H1 (cell line): ENCODE measurements around the gene COL4A2. TPM values are rescaled to one million over a fixed set of nuclear protein-coding genes. Genes with fewer than 3 reads are reported as not detected.

ENCODE experiments used
- BACH1 ChIP-seq: IDR thresholded peaks from 2 replicates; pipeline ENCODE4 v1.6.1; 2012; ENCODE audit warnings: low read length, improper control_type of control experiment
- CHD1 ChIP-seq: IDR thresholded peaks from 2 replicates; pipeline ENCODE4 v1.6.1; 2012; ENCODE audit warnings: low read depth, low read length, improper control_type of control experiment
- CHD2 ChIP-seq: IDR thresholded peaks from 2 replicates; pipeline ENCODE4 v1.6.1; 2012; ENCODE audit warnings: low read length, improper control_type of control experiment
- HDAC2 ChIP-seq, 2 experiments: fragments of 300-600 bp in 1 of 2; sonication (generic) in 1 of 2; IDR thresholded peaks; 2 replicates each; pipeline ENCODE4 v1.6.1; 2011 to 2012; ENCODE audit warnings: low read depth in 2 of 2, low read length in 2 of 2, mild to moderate bottlenecking in 2 of 2, moderate library complexity in 2 of 2, borderline replicate concordance in 1 of 2, inconsistent platforms in 1 of 2
- KDM5A ChIP-seq: fragments of 200-600 bp; IDR thresholded peaks from 2 replicates; pipeline ENCODE4 v1.7.1; 2012; ENCODE audit warnings: mild to moderate bottlenecking, low read length, inconsistent platforms, mixed read lengths
- SIX5 ChIP-seq: IDR thresholded peaks from 2 replicates; pipeline ENCODE4 v1.6.1; 2011; ENCODE audit warnings: mild to moderate bottlenecking, low read depth, low read length
- USF2 ChIP-seq: IDR thresholded peaks from 2 replicates; pipeline ENCODE4 v1.6.1; 2011; ENCODE audit warnings: low read length, improper control_type of control experiment
- polyA plus RNA-seq, 7 experiments: library from polyadenylated mRNA; depleted of rRNA in 3 of 7; stranded (reverse) in 5 of 7; unstranded in 2 of 7; fragments of >200 nt in 5 of 7; fragments of 200-250 nt in 2 of 7; gene quantifications; 1 replicate in 5 of 7; 2 replicates in 1 of 7; 4 replicates in 1 of 7; pipeline versions ENCODE4 v1.2.1 to v1.2.3, GENCODE V29; 2011 to 2013; ENCODE audit warnings: missing spikeins in 2 of 7, mixed read lengths in 2 of 7
- total RNA-seq: library from RNA; stranded (reverse); fragmentation: NEBNext Ultra II Directional; extraction: Animal tissue kit (Norgen Biotek cat#: 25700); gene quantifications from 2 replicates; pipeline ENCODE4 v1.2.1, GENCODE V29; 2021

COL4A2 gene
- total and polyA plus RNA-seq, 2 of the 8 experiments (the other 6 are each of a cell fraction or from before 2014, with no cell fraction given): 80.4 to 87.3 TPM

- TF ChIP-seq USF2: no peak
- no peak for TF ChIP-seq BACH1
- no peak for TF ChIP-seq HDAC2 (IDR thresholded peaks at IDR 0.05; ENCODE audit: borderline replicate concordance in 1 of 2, low read depth in 2 of 2, low read length in 2 of 2)
- TF ChIP-seq SIX5: no peak
- no peak for TF ChIP-seq CHD2
- TF ChIP-seq KDM5A: no peak
- no peak for TF ChIP-seq CHD1
Measured at GRCh38 chr13:110371550-110372465, 64.7 kb downstream of the COL4A2 start (continued).
